ENCODE data around the gene PCNA.
A peak's percentile ranks its signal among the peaks of the same experiment; 100 is the strongest.

PCNA gene

GRCh38 chr20:5119435-5120184, at the start of gene PCNA:
Gene PCNA, minus strand, starts transcription at chr20:5119958. Its CDS starts 160 bp downstream, at chr20:5119798.
- DNase-seq: peak; percentile 98

GRCh38 chr20:5168651-5169396, 49.1 kb upstream of the PCNA start:
- no peak for DNase-seq

GRCh38 chr20:5164645-5165625, 45.2 kb upstream of the PCNA start:
- no peak for DNase-seq

GRCh38 chr20:5161536-5162164, 41.9 kb upstream of the PCNA start:
- no peak for DNase-seq

- DNase-seq: no peak
Measured at GRCh38 chr20:5160882-5161281, 41.1 kb upstream of the PCNA start.

DNA sequence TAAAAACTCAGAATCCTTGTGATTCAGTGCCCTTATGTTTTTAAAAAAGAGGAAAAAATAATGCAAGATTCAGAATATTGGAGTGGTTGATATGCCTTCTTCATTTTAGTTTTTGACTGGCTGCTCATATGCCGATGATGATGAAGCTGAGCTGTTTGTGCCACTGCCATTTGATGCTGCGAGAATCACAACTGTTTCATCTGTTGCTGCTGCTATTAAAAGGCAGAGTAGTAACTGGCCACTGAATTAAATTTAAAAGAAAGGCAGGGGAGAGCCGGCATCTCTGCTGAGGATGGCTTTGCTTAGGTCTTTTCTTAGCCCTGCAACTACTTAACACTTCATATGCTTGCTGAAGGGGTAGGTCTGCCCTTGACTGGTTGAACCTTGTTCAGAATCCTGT, 40.2 kb upstream of the PCNA start:
- DNase-seq: no peak

- no peak for DNase-seq
Measured at GRCh38 chr20:5156675-5157448, 37.1 kb upstream of the PCNA start.

DNA sequence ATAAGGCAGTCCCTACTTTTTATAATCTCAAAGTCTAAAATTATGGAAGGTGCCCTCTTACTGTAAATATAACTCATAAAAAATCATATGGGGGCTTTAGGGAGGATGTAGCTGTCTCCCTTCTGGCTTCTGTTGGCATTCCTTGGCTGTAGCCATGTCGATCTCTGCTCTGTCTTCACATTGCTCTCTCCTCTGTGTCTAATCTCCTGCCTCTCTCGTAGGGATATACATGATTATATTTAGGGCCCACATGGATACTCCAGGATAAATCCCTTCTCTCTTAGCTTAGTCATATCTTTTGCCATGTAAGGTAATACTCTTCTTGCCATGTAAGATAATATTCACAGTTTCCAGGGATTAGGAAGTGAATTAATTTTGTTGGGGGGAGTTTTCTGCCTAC, 35.6 kb upstream of the PCNA start:
- no peak for DNase-seq

GRCh38 chr20:5154543-5154925, 34.8 kb upstream of the PCNA start:
- no peak for DNase-seq

DNA sequence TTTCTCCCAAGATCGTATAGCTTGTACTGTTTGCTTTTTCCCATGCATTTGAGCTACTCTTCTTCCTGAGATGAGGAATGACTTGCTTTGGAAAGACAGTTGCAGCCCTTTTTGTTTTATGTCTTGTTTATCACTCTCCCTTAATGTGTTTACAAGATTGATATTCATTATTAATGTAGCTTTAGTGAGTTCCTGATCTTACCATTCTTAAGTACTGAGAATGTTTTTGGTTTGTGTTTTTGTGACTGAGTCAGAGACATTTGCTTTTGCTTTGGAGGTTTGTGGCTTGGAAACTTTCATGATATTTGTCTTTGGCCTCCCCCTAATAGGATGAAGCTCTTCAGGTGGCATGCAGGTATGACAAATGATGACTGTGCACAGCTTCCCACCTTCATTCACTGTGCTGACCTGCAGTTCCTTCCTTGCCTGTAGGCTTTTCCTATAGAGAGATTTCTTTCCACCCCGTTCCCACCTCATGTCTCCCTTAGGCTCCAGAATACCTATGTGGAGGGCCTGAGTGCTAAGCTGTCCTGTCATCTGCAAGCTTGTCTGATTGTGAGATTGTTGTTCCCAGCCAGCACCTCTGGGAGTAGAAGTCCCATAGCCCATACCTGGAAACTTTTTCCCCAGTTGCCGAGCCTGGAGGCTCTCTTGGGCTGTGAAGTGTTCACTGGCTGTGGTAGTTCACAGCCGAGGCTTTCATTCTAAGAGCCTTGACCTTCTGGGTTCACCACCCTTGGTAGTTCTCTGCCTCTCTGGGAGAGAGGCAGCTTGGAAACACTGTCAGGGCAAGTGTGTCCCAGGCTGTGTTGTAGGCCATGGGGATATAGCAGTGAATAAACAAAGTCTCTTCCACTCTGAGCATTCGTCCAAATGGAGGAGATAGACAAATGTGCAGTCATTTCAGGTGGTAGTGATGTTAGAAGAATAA, 34.1 kb upstream of the PCNA start:
- no peak for DNase-seq

DNA sequence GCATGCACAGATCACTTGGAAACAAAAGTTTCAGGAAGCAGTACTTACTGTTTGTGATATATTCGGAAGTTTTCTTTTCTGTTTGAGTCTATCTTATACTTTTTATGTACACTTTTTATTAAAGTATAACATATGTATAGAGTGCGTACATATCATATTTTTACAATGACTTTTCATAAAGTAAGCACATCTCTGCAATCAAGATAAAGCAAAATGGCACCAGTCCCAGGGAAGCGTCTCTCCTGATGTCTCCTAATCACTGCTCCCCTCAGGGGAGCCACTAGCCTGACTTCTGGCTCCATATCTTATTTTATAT, 33.4 kb upstream of the PCNA start:
- no peak for DNase-seq

- no peak for DNase-seq
Measured at GRCh38 chr20:5150226-5151076, 30.7 kb upstream of the PCNA start.

GRCh38 chr20:5149892-5150225, 30.1 kb upstream of the PCNA start:
- DNase-seq: no peak

DNA sequence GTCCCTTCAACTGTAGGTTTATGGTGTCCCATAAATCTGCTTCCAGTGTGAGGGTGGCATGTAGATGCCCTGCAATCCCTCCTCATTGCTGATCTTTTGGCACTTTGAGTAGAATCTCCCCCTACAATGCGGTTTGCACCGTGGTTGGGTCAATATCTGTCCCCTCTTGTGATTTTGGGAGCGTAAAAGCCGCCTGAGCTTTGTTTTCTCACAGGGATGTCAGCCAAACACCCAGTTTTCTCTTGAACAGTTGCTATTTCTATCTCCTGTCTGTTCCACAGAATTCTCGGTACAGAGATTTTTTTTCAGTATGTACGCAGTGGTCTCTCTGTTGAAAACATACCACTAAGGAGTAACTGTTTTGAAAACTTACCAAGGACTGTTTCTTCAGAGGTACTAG, 28.8 kb upstream of the PCNA start:
- no peak for DNase-seq

- DNase-seq: no peak
Measured at GRCh38 chr20:5146871-5147592, 27.3 kb upstream of the PCNA start.

GRCh38 chr20:5146099-5146668, 26.4 kb upstream of the PCNA start:
- no peak for DNase-seq

GRCh38 chr20:5145365-5146098, 25.8 kb upstream of the PCNA start:
- no peak for DNase-seq

GRCh38 chr20:5143851-5144250, 24.1 kb upstream of the PCNA start:
- DNase-seq: peak; percentile 20 to 24

Data from stimulated activated CD4-positive, alpha-beta T cell treated with anti-CD3 and anti-CD28 coated beads, Interleukin-2, amount 100 ng/mL, for 24 hours (primary cell).